Spleen (tissue), 11 donors: ENCODE data around the gene SRGAP3. TPM values are rescaled to one million over a fixed set of nuclear protein-coding genes. Genes with fewer than 3 reads are reported as not detected.

ENCODE experiments used
- DNase-seq: peaks from one replicate; pipeline ENCODE4 v3.0.0-alpha.2; 2020
- H3K27ac ChIP-seq, 8 donors: fragments of 200-600 bp; sonication (generic) in 7 of 8; 1 replicate in 4 of 8; 2 replicates in 4 of 8; pipeline versions ENCODE4 v1.5.0 to v1.8.0; 2016 to 2021; ENCODE audit warnings: inconsistent platforms in 4 of 8, mild to moderate bottlenecking in 4 of 8, moderate library complexity in 1 of 8
- H3K27me3 ChIP-seq, 7 donors: fragments of 200-600 bp; sonication (generic) in 6 of 7; replicated peaks in 1 of 7; 1 replicate in 4 of 7; 2 replicates in 3 of 7; pipeline versions ENCODE4 v1.5.0 to v1.8.0; 2016 to 2021; ENCODE audit warnings: inconsistent platforms in 3 of 7, mild to moderate bottlenecking in 1 of 7
- H3K36me3 ChIP-seq, 6 donors: fragments of 200-600 bp; sonication (generic) in 5 of 6; 1 replicate in 4 of 6; 2 replicates in 2 of 6; pipeline versions ENCODE4 v1.5.0 to v1.8.0; 2016 to 2021; ENCODE audit warnings: inconsistent platforms in 2 of 6
- H3K4me1 ChIP-seq, 6 donors: fragments of 200-600 bp; sonication (generic) in 5 of 6; 1 replicate in 3 of 6; 2 replicates in 3 of 6; pipeline versions ENCODE4 v1.5.0 to v1.8.0; 2016 to 2021; ENCODE audit warnings: inconsistent platforms in 3 of 6
- H3K4me3 ChIP-seq, 8 donors: fragments of 200-600 bp; sonication (generic) in 7 of 8; 1 replicate in 4 of 8; 2 replicates in 4 of 8; pipeline versions ENCODE4 v1.5.0 to v1.8.0; 2016 to 2021; ENCODE audit warnings: inconsistent platforms in 4 of 8, mild to moderate bottlenecking in 4 of 8, moderate library complexity in 2 of 8
- H3K9me3 ChIP-seq, 8 donors: fragments of 200-600 bp; sonication (generic) in 7 of 8; 1 replicate in 4 of 8; 2 replicates in 4 of 8; pipeline versions ENCODE4 v1.5.0 to v1.8.0; 2016 to 2021; ENCODE audit warnings: inconsistent platforms in 4 of 8
- POLR2A ChIP-seq, 3 donors: fragments of 450-650 bp; IDR thresholded peaks; one replicate each; pipeline ENCODE4 v1.5.1; 2017; ENCODE audit warnings: antibody characterized with exemption in 3 of 3, mild to moderate bottlenecking in 1 of 3
- POLR2AphosphoS5 ChIP-seq, 3 donors: sonication (generic); formaldehyde crosslinking; IDR thresholded peaks; one replicate each; pipeline ENCODE4 v1.5.1; 2017; ENCODE audit warnings: antibody characterized with exemption in 3 of 3
- WGBS, 5 donors: extraction: QIAGEN DNeasy Blood & Tissue Kit in 3 of 5; methylation state at CpG; one replicate each; pipeline versions ENCODE4 v1.1.5 to v1.1.7; 2013 to 2018; 5-methylcytosine and 5-hydroxymethylcytosine counted together
- intact Hi-C: fragments of 100-400 bp; cut with DNase I; formaldehyde crosslinking; loops from one replicate; pipeline ENCODE4 v1.15.0; 2023; ENCODE audit warnings: low total_unique reads
- polyA plus RNA-seq, 3 donors: library from polyadenylated mRNA; stranded (reverse); fragments of 200-250 nt; gene quantifications; one replicate each; pipeline ENCODE4 v1.2.1, GENCODE V29; 2013
- total RNA-seq, 7 donors: library from RNA; depleted of rRNA in 3 of 7; stranded (reverse); fragments of >200 nt in 3 of 7; fragmentation: NEBNext Ultra II Directional in 4 of 7; extraction: Animal tissue kit (Norgen Biotek cat#: 25700) in 4 of 7; gene quantifications; one replicate each; pipeline versions ENCODE4 v1.1.0 to v1.2.1, GENCODE V29; 2016 to 2021
- TF ChIP-seq, protein P1 (sequence below), 11 experiments: fragments of 200-600 bp in 7 of 11; fragments of 450-650 bp in 4 of 11; sonication (generic) in 4 of 11; IDR thresholded peaks in 8 of 11; conservative IDR thresholded peaks in 3 of 11; 1 replicate in 7 of 11; 2 replicates in 4 of 11; pipeline versions ENCODE4 v1.4.0 to v1.8.0; 2016 to 2021; ENCODE audit warnings: antibody characterized with exemption in 11 of 11, inconsistent platforms in 4 of 11, mild to moderate bottlenecking in 1 of 11
- donor health status: healthy with polysubstance abuse.
- donor health status: DM: no; HTN: no; CAD: no; lungs with moderate emphysema.
- donor health status: DM: no; HTN: no; CAD: no.
- donor health status: Bipolar disorder and iron deficiency.
- donor health status: healthy.
- donor health status: DM: no; HTN: no; CAD: no.
- donor health status: DM: yes; HTN: yes; CAD: no.

Gene SRGAP3
- total and polyA plus RNA-seq, 10 donors = 0.54 to 10.3 (median 6.4) TPM

DNA sequence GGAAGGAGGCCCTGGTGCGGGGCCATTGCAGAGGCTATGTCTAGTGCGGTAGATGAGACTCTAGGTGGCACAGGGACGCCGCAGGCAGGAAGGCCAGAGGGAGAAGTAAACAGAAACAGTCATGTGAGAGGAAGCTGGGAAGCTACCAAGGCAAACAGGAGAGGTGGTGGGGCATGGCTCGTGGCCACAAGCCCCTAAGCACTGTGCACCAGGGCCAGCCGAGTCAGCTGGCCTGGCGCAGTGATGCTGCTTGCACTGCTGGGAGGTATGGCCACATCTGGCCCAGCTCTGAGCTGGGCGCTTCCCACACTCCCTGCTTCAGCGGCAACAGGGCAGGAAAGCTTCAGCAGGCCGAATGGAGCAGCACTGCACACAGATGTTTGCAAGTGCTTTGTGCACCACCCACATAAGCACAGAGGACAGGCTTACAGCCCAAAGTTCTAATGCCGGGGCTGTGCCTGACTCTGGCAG lies 76.6 kb downstream of the SRGAP3 start:
- intact Hi-C loops = no loop called here
- Histone ChIP-seq H3K9me3 (no peaks in the 10 kb centered on the region), H3K36me3 (no peaks in the 10 kb centered on the region), H3K27me3 (no peaks in the 10 kb centered on the region), H3K4me1 (peaks cover 0 to 26% (median 15%) of the 10 kb centered on the region in 6 donors), H3K4me3 (no peak overlapping the region), H3K27ac (no peak overlapping the region)
- 54 to 67% (median 59%) methylated on average over 11 of the region's 11 CpGs for WGBS, 5 donors
- DNase-seq = no peak
- TF ChIP-seq POLR2A (IDR thresholded peaks at IDR 0.05) (no peak), POLR2AphosphoS5 (IDR thresholded peaks at IDR 0.05) (no peak)

DNA sequence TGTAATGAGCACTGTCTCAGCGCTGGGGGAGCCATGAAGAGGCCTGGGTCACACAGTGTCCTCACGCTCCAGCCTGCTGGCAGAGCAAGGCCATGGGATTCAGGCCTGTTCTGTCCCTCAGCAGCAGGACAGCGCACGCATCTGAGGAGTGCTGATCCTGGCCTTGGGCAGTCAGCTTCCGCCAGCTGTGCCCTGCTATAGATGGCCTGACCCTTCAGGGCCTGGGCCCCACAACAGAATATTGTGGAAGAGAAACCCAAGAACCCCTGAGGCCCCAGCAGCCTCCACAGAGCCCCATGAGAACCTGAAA lies 78.6 kb downstream of the SRGAP3 start:
- Histone ChIP-seq H3K4me1 (peaks cover 0 to 28% (median 16%) of the 10 kb centered on the region in 6 donors), H3K27ac (no peak overlapping the region), H3K36me3 (no peaks in the 10 kb centered on the region), H3K9me3 (peaks cover 0 to 4% (median 0%) of the 10 kb centered on the region in 8 donors), H3K4me3 (no peak overlapping the region), H3K27me3 (no peaks in the 10 kb centered on the region)
- DNase-seq = no peak
- WGBS, 5 donors = 86 to 93% (median 92%) methylated on average over 2 to 5 of the region's 5 CpGs
- intact Hi-C loops = no loop called here
- TF ChIP-seq POLR2A (IDR thresholded peaks at IDR 0.05) (no peak), POLR2AphosphoS5 (IDR thresholded peaks at IDR 0.05) (no peak)
- TF ChIP-seq, protein P1, sequence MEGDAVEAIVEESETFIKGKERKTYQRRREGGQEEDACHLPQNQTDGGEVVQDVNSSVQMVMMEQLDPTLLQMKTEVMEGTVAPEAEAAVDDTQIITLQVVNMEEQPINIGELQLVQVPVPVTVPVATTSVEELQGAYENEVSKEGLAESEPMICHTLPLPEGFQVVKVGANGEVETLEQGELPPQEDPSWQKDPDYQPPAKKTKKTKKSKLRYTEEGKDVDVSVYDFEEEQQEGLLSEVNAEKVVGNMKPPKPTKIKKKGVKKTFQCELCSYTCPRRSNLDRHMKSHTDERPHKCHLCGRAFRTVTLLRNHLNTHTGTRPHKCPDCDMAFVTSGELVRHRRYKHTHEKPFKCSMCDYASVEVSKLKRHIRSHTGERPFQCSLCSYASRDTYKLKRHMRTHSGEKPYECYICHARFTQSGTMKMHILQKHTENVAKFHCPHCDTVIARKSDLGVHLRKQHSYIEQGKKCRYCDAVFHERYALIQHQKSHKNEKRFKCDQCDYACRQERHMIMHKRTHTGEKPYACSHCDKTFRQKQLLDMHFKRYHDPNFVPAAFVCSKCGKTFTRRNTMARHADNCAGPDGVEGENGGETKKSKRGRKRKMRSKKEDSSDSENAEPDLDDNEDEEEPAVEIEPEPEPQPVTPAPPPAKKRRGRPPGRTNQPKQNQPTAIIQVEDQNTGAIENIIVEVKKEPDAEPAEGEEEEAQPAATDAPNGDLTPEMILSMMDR (IDR thresholded peaks at IDR 0.05 in 8 of 11, conservative IDR thresholded peaks at IDR 0.05 in 3 of 11) = no peak

DNA sequence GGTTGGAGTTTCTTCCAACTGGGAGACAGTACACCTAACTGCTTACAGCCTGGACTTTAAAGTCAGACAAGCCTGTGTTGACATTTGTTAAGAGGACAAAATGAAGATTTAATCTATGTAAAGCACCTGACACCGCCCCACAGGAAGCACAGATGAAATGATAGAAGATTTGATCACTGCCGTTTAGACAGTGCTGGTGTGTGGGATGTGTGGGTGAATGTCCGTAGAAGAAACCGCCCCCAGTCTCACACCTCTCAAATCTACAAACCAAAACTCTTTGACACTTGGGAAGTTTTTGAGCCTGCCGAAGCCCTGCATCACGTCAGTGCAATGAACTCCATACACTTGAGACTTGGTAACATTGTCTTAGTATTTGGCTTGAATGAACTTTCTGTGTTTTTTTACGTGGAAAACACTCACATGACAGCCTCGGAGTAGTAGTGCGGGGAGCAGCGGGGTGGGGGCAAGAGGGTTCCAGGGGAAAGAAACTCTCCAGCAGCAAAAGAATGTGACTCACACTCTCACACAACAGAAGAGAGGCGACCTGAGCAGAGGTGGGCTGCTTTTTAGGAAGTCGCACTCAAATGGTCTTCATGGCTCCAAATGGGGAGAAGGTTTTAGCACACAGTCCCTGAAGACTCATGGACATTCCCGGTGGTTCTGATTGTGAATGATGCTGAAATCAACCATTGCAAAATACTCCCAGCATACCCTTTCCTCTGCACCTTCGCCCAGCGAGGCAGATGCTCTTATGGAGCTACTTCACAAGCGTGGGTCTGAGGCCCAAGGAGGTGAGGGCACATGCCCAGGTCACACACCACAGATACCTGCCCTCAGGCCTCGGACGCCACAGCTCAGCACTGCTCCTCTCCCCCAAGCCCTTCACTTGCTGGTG lies 79.2 kb downstream of the SRGAP3 start:
- no peak overlapping the region for H3K27ac ChIP-seq
- DNase-seq = no peak

DNA sequence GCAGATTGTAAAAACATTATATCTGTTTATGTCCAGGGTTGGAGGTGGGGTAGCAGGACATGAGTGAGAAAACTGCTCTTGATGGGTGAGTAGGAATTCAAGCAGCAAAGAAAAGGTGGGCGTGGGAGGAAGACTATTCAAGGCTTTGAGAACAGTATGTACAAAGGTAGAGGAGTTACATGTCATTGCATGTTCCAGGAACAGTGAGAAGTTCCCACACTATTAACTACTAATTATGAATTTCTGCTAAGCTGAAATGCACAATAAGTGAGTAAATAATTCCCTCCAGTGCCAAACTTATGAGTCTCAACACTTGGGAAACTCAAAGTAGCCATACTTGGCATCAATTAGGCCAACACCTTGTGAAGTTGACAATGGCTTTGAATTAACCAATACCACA lies 80.1 kb downstream of the SRGAP3 start:
- TF ChIP-seq POLR2A (IDR thresholded peaks at IDR 0.05) (no peak), POLR2AphosphoS5 (IDR thresholded peaks at IDR 0.05) (no peak)
- TF ChIP-seq, protein P1 (IDR thresholded peaks at IDR 0.05 in 8 of 11, conservative IDR thresholded peaks at IDR 0.05 in 3 of 11) = no peak
- H3K27ac ChIP-seq = no peak overlapping the region
- no peak for DNase-seq
- 83 to 92% (median 86%) methylated on average over 1 of the region's 1 CpG for WGBS, 5 donors
- no peak overlapping the region for H3K4me3 ChIP-seq
- intact Hi-C loops = no loop called here
- no peaks in the 10 kb centered on the region for H3K27me3 ChIP-seq
- H3K4me1 ChIP-seq = peaks cover 0 to 28% (median 16%) of the 10 kb centered on the region in 6 donors
- peaks cover 0 to 4% (median 0%) of the 10 kb centered on the region in 8 donors for H3K9me3 ChIP-seq
- H3K36me3 ChIP-seq = no peaks in the 10 kb centered on the region

More for the DNA sequence above, 79.2 kb downstream of the SRGAP3 start:
- TF ChIP-seq, protein P1 (IDR thresholded peaks at IDR 0.05 in 8 of 11, conservative IDR thresholded peaks at IDR 0.05 in 3 of 11) = no peak
- TF ChIP-seq POLR2A (IDR thresholded peaks at IDR 0.05) = no peak
- TF ChIP-seq POLR2AphosphoS5 (IDR thresholded peaks at IDR 0.05) = no peak
- Histone ChIP-seq H3K4me1 (peaks cover 0 to 28% (median 16%) of the 10 kb centered on the region in 6 donors), H3K4me3 (no peak overlapping the region), H3K27me3 (no peaks in the 10 kb centered on the region), H3K36me3 (no peaks in the 10 kb centered on the region), H3K9me3 (peaks cover 0 to 4% (median 0%) of the 10 kb centered on the region in 8 donors)
- intact Hi-C loops = no loop called here
- WGBS, 5 donors = 69 to 80% (median 75%) methylated on average over 16 to 18 of the region's 18 CpGs
